Daoy (cell line): ENCODE measurements around the gene ACE. TPM values are rescaled to one million over a fixed set of nuclear protein-coding genes. Genes with fewer than 3 reads are reported as not detected.

Experiments used
- DNase-seq: peaks from one replicate; pipeline ENCODE4 v3.0.0-alpha.2; 2015; ENCODE audit warnings: low read depth
- total RNA-seq: library from RNA; depleted of rRNA; stranded (reverse); fragments of >200 nt; shearing (Covaris generic); gene quantifications from 2 replicates; pipeline ENCODE4 v1.2.3, GENCODE V29; 2014; rRNA removed

ACE gene
- total RNA-seq, result 0.29 TPM in 1 of 2 replicates, not detected in the other

DNA sequence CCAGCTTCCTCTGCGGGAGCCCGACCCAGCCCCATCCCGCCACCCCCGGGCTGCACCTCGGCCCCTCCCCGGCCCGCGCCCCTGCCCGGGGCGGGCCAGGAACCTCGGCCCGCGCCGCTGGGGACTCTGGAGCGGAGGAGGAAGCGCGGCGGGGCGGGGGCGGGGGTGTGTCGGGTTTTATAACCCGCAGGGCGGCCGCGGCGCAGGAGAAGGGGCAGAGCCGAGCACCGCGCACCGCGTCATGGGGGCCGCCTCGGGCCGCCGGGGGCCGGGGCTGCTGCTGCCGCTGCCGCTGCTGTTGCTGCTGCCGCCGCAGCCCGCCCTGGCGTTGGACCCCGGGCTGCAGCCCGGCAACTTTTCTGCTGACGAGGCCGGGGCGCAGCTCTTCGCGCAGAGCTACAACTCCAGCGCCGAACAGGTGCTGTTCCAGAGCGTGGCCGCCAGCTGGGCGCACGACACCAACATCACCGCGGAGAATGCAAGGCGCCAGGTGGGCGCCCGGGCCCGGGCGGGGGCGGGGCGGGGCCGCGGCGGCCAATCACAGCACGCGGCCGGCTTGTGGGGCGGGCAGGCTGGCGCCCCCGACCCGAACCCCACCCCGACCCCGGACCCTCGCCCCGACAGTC, at the start of gene ACE:
TSS of gene ACE (plus strand) at position 208 of the 626 bp plus-strand sequence. CDS start at position 242, 34 bp downstream.
- DNase-seq, result peak; percentile 53

DNA sequence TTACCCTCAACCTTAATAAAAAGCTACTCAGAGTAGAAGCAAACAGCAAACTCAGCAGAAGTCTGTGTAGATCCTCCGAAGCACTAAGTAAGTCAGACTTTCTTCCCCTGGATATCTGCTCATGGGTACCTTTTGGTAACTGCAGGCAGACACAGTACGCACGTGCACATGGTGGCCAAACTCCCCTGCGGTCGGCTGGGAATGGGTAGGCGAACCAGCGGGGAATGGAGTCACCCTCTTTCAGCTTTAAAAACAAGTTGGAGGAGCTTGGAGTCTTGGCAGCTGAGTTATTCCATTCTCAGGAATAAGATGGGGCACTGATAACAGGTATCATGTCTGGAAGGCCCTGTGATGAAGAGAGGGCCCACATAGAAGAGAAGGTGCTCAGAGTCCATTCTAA, 47.1 kb upstream of the ACE start:
- no peak for DNase-seq

DNA sequence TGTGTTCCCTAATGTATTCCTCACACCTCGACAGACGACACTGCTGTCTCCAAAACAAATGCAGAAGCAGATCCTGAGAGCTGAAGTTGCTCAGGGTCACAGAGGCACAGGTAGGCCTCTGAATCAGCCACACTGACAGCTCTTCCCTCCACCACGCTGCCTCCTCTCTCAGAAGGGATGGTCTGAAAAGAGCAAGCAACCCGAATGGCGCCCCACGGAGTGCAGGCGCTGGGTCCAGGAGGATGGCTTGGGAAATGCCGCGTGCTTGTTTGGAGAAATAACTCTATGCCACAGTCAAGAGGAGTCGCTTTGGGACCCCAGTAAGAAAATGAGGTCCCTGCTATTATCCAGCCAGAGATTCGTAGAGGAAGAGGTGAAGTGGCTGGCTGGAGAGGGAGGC, 46.6 kb upstream of the ACE start:
- no peak for DNase-seq

DNA sequence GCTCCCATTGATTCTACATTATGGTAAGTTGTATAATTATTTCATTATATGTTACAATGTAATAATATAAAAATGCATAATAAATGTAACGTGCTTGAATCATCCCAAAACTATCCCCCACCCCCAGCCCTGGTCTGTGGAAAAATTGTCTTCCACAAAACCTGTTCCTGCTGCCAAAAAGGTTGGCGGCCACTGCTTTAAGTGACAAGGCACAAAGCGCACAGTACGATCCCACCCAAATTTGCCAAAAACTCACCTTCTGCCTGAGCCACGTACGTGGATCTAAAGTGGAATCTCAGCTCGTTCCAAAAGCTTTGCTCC, 45.3 kb upstream of the ACE start:
- DNase-seq, result no peak

GRCh38 chr17:63431939-63432804, 44.7 kb upstream of the ACE start:
- peak; percentile 74 for DNase-seq

- DNase-seq, result peak; percentile 91
These were observed 42.9 kb upstream of the ACE start for GRCh38 chr17:63433746-63434591.

GRCh38 chr17:63434951-63435571, 41.8 kb upstream of the ACE start:
- DNase-seq, result peak; percentile 89

- no peak for DNase-seq
These were observed 41.0 kb upstream of the ACE start for GRCh38 chr17:63435681-63436522.

GRCh38 chr17:63436523-63437110, 40.2 kb upstream of the ACE start:
- DNase-seq, result peak; percentile 23

GRCh38 chr17:63437287-63438091, 39.4 kb upstream of the ACE start:
- DNase-seq, result no peak

GRCh38 chr17:63438092-63439051, 38.5 kb upstream of the ACE start:
- DNase-seq, result no peak

- peak; percentile 47 for DNase-seq
These were observed 37.2 kb upstream of the ACE start for GRCh38 chr17:63439687-63440086.

DNA sequence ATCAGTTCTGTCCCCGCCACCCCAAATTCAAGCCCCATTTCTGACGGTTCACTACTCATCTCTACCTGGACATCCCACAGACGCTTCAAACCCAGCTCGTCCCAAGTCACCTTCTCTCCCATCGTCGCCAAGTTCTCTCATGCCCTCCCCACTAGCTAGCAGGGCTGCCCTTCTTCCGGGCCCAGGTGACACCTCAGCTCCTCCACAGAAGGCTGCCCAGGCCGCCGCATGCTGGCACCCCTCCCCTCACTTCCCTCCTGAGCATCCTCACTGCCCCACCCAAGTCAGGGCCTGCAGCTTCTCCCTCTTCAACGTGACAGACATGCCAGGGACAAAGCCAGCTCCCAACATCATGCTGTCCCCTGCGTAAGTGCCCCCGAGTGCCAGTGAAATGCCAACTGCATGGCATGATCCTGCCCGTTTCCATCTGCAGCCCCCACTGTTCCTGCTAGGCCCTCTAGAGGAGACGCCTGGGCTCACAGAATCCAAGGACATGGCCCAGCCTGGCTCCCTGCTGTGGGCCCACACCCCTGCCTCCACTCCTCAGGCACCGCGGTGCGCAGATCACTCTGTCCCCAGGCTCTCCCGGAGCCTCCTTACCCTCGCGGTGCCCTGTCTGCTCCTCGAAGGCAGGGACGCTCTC, 36.6 kb upstream of the ACE start:
- no peak for DNase-seq

- no peak for DNase-seq
These were observed 36.0 kb upstream of the ACE start for GRCh38 chr17:63440770-63441335.

DNA sequence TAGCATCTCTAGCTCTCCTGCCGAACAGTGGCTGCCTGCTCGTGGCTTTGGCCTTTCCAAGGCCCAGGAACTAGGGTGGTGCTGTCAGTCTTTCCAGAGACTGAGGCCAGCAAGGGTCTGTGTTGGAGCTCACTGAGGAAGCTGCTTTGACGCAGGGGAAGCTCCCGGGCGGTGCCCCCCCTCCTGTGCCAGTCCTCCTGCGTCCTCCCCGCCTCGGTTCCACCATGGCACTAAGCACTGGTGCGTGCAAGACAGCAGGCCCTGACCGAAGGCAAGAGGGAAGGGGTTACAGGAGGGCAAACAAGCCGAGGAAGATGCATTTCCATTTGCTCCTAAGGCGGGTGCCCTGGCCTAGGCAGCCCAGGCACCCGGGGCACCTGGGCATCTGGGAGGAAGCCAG, 35.2 kb upstream of the ACE start:
- DNase-seq, result no peak

GRCh38 chr17:63442074-63442473, 34.8 kb upstream of the ACE start:
- no peak for DNase-seq

DNA sequence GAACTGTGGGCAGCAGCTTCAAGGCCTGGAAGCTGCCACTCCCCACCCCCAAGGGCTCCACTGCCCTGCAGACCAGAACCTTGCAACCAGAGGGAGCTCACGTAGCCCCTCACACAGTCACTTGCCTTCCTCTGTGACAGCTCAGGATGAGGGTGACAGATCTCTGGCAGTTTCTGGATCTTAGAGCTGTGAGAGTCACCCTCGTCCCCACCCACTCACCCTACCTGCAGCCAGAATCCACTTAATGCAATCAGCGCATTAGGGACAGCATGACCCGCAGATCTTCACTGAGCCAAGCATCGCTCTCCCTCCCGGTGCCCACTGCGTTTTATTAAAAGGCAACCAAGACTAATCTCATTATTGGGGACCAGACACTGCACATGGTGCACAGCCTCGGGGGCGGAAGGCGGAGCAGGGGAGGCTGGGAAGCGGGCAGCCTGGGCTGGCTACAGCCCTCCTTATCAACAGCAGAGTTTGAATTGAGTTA, 34.3 kb upstream of the ACE start:
- DNase-seq, result no peak

- no peak for DNase-seq
These were observed 33.8 kb upstream of the ACE start for GRCh38 chr17:63443053-63443452.
